Retina (tissue), 1 donor: ENCODE results near the gene ZFP1.
"Not testable (repeated sequence)": the region's sequence is repeated elsewhere in the genome, so short reads cannot be mapped to it uniquely, and the experiment has no call there.

Experiments
- DNase-seq: peaks from one replicate; pipeline ENCODE4 v3.0.0-alpha.2; 2016

The ZFP1 gene

DNA sequence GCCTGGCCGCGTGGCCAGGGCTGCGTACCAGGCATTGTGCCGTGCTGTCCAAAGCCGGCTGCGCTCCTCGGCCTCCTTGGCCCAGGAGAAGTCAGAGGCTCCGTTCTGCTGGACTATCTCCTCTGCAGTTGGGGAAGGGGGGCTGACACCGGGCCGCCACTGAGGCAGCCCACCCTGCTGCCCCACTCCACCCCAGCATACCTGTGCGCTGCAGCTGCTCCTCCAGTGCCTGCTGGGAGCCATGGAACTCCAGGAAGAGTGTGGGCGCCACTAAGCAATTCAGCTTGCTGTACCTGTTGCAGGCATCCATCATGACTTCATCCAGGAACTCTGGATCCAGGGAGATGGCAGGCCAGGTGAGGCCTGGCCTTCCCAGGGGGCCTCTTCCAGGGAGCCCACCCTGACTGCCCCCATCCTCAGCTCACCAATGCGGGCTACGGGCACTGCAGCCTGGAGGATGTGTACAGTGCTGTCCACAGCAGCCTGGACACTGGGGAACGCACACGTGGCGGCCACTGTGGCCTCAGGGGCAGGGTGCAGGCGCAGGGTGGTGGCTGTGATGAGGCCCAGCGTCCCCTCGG lies 34.7 kb upstream of the ZFP1 start:
- no peak for DNase-seq

DNA sequence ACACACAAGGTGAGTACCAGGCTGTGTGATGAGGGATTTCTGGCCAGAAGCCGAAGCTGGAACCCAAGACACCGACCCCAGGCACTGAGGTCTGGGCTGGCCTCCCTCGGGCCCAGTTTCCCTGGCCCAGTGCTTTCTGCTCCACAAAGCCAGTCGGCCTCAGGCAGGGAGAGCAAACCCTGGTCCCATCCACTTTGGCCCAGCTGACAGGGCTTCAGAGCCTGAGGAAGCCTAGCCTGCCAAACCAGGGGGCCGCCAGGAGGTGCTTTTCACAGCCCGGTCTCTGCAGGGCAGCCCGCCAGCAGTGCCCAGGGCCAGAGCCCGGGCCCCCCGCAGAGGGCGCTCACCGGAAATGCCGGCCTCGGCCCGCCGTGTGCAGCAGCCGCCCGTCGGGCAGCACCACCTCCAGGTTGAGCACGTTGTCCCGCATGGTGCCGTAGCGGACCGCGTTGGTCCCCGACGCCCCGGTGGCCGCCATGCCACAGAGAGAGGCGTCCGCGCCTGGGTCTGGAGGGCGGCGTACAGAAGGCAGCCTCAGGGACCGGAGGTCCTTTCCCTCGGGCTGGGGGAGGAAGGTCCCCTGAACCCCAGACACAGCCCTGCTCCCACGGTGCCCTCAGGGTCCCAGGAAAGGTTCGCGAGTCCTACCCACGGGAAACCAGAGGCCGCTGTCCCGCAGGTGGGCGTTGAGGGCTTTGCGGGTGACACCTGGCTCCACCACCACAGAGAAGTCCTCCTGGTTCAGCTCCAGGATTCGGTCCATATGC lies 34.0 kb upstream of the ZFP1 start:
- no peak for DNase-seq

DNA sequence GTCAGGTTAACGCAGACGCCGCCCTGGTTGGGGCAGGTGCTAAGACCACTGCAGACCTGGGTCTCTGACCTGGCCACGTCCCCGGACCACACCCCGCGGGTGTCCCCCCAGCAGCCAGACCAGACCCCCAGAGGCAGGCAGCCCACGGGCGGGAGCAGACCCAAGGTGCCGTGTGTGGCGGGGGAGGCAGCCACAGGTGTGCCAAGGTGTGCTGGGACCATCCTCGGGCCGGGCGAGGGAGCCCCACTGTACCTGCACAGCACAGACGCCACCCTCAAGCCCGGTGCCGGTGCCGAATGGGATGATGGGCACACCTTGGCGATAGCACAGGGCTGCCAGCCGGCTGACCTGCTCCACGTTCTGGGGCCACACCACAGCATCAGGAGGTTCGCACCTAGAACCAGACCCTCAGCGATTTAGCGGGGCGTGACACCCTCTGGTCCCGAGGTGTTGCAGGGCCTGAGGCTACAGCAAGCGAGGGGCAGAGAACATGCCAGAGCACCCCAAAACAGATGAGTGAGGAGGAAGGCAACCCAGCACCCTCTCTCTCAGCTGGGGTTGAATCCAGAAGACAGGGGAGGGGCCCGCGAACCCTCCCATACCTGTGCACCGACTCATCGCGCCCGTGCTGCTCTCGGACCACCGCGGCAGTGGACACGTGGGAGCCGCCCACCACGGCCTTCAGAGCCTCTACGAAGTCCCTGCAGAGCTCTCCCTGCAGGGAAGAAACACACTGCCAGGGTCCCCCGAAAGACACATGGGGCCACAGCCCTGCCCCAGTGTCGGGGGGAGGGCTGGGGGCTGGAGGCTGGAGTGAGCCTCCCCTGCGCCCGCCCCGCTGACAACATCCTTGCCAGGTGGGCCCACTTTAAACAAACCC lies 33.1 kb upstream of the ZFP1 start:
- no peak for DNase-seq

DNA sequence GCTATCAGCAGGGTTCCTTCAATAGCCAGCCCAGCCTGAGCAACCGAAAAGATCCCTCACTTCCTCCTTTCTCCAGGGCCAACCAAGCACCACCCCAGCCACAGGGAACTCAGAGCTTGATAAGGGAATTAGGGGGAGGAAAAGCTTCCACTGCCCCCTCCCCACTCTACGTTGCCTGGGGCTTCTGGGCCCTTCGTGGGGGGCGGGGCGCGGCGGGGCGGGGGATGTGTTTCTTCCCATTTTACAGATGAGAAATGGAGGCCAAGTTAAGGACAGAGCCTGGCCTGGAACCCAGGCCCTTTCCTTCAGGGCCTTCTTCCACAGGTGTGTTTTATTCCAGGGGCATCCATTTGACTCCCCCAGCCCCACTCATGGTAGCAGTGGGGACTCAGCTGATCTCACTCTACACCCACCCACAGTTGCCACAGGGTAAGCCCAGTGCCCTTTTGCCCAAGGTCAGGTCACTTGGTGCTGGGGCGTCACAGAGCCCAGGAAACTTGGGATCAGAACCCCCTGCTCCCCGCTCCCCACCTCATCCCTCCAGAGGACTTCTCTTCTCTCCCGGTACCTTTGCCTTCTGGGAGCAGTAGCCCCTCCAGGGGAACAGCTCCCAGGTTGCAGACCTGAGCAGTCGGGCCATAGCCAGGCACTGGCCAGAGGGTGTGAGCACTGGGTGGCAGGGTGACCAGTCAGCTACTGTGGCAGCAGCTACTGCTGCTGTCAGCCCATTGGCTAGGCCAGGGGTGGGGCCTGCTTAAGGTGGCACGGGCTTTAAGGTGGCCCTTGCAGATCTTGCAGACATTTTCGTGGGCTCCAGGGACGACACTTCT lies 32.0 kb upstream of the ZFP1 start, which contains the start of gene LDHD:
Gene LDHD, minus strand, starts transcription at position 700 of the 830 bp plus-strand sequence. Its CDS starts 60 bp downstream, at position 640.
- no peak for DNase-seq

DNA sequence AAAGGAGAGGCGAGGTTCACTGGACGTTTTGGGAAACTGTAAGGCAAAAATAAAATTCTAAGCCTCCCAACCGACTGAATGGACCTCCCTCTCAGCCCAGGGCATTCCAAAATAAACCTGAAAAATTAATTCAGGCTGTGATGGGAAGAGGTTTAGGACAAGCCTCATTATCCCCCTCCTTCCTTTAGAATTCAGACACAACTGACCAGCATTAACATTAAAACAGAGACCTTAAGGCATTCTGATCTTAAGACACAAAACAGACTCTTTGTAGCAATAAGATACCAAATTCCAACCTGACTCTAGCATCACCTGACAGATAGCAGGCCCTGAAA lies 31.4 kb upstream of the ZFP1 start:
- no peak for DNase-seq

DNA sequence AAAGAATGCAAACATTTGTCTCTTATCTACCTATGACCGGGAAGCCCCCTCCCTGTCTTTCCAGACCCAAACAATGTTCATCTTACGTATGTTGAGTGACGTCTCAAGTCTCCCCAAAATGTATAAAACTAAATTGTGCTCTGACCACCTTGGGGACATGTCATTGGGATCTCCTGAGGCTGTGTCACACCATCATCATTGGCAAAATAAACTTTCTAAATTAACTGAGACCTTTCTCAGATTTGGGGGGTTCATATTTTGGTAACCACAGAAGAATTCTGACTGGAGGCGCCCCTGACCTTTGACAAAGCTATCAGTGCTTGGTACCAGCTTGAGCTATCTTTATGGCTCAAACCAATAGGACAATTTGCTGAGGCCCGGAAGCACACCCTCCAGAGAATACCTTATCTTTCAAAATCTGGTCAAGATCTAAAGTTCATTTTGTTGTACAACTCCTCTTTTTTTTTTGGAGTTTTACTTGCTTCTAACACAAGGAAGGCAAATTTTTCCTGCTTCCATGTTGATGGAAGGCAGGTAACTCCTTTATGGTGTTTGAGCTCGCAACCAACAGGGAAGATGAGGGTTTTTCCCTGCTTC lies 29.3 kb upstream of the ZFP1 start:
- DNase-seq, result no peak

DNA sequence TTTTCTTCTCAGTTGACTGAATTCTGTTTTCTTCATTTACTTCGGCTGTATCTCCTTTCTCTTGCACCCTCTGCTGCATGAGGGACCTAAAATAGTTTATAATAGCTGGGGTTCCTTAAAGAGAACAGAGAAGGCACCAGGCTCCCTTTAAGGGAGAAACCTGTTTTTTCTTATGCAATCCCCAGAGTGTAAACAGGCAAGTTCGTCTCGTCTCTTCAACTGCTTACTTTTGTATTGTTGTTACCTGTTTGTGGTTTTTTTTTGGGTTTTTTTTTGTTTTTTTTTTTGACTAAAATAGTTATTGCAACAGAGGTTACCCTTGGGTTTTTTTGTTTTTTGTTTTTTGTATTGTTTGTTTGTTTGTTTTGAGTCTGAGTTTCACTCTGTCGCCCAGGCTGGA lies 28.1 kb upstream of the ZFP1 start:
- no peak for DNase-seq

DNA sequence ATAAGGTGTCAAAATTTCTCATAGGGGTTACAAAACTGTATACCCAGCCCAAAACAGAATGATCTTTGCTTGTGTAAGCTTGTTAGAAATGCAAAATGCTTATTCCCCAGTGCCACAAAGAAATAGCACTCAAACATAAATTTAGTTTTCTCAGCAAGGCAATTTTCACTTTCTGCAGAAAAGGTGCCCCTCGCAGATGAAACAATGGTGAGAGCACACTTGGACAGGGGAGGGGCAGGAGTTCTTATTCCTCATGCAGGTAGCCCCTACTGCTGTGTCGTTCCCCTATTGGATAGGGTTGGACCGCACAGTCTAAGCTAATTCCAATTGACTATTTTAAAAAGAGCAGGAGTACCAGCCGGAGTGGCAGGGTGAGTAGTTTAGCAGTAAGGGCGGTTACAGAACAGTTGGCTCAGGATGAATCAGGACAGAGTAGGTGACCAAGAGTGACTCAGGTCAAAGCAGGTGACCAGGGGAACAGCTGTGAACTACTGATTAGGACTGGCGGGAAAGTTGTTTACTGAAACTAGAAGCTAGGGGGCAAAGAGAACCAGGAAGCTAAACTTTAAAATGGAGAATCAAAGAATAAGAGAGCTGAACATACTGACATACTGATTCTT lies 26.3 kb upstream of the ZFP1 start:
- no peak for DNase-seq

DNA sequence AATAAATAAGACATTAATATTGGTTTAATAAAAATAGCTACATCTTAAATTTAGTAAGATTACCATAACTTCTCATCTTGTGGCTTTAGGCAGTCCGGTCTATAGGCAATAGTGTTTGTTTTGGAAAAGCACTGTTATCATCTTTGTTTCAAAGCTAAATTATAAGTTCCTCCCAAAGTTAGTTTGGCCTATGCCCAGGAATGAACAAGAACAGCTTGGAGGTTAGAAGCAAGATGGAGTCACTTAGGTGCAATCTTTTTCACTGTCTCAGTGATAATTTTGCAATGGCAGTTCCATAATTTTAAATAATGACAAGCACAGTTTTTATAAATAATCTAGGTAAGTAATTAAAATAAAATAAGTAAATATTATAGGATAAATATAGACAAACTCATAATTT lies 25.7 kb upstream of the ZFP1 start:
- DNase-seq, result no peak

DNA sequence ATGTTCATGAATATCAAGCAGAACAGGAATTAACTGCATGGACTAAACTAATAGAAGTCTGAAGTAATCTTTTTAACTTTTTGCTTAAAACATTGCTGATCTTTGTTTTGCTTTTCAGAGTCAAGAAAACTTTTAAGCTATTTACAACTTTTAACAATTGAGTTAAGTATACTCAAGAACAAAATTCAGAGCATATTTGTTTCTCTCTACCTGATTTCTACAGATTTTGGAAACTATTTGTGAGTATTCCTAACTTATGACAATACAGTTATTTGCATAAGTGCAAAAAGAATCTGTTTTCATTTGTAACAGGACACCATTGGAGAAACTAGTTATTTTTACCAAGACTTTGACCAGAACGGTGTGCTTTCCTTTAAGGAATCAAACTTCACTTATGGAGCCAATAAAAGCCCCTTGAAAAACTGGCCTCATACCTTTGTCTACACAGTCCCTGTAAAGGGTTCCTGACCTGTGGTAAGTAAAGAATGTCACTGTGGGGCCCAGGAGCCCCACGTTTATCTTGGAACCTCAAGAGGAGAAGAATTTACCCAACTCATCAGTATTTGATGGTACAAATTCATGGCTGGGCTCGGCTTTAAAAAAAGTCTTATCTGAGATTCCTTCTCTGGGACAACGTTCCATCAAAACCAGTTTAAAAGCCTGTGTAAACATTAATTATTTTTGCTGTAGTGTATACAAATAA lies 20.5 kb upstream of the ZFP1 start:
- DNase-seq, result no peak

DNA sequence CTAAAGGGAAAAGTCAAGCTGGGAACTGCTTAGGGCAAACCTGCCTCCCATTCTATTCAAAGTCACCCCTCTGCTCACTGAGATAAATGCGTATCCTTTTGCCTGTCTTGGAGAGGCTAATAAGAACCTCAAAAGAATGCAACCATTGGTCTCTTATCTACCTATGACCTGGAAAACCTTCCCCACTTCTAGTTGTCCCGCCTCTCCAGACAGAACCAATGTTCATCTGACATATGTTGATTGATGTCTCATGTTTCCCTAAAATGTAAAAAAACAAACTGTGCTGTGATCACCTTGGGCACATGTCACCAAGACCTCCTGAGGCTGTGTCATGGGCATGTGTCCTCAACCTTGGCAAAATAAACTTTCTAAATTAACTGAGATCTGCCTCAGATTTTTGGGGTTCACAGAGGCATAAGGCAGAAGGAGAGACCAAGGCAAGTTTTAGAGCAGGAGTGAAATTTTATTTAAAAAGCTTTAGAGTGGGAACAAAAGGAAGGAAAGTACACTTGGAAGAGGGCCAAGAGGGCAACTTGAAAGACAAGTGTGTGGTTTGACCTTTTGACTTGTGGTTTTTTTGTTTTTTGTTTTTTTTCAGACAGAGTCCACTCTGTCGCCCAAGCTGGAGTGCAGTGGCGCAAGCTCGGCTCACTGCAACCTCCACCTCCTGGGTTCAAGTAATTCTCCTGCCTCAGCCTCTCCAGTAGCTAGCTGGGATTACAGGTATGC lies 18.7 kb upstream of the ZFP1 start:
- DNase-seq, result not testable (repeated sequence)

DNA sequence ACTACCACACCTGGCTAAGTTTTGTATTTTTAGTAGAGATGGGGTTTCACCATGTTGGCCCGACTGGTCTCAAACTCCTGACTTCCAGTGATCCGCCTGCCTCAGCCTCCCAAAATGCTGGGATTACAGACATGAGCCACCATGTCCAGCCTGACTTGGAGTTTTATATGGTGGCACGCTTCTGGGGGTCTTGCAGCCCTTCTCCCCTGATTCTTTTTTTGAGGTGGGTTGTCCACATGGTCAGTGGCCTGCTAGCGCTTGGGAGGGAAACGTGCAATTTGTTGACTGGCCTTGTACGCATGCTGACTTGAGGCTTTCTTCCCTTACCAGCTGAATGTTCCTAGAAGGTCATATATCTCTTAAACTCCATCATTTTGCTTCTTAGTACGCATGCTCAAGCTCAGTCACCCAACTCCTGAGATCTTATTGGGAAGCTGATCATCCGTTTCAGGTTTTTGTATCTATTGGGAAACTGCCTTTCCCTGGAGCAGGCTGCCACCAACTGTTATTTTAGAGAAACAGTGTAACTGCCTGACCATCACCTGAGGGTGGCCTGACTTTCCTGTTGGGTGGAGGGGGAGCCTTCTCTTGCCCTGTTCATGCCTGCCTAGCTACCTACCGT lies 18.1 kb upstream of the ZFP1 start:
- no peak for DNase-seq

DNA sequence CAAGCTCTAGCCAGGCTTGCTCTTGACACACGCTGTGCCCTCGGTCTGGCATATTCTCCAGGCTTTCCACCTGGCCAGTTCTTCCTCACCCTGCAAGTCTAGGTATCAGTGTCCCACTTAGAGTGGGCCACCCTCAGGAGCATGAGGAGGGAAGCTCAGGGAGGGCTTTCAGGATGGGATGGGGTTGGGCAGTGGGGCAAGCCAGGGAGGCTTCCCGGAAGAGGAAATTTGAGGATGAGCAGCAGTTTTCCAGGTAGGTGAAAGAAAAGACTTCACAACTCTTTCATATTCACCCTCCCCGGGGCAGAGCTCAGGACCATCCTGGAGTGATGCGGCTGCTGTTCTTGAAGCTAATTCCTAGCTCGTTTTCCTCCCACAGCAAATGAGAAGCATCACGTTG lies 17.2 kb upstream of the ZFP1 start:
- DNase-seq, result no peak

DNA sequence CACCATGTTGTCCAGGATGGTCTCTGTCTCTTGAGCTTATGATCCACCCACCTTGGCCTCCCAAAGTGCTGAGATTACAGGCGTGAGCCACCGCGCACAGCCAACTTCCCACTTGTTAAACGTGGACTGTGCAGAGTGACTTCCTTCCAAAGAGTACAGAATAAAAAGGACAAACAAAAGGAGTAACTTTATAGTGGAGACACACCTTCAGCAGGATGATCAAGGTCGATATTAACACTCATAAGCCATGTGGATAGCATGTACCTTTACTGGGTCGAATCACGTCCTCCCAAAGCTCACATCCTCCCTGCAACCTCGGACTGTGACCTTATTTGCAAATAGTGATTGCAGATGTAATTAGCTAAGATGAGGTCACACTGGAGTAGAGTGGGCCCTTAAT lies 10.1 kb upstream of the ZFP1 start:
- DNase-seq, result no peak

DNA sequence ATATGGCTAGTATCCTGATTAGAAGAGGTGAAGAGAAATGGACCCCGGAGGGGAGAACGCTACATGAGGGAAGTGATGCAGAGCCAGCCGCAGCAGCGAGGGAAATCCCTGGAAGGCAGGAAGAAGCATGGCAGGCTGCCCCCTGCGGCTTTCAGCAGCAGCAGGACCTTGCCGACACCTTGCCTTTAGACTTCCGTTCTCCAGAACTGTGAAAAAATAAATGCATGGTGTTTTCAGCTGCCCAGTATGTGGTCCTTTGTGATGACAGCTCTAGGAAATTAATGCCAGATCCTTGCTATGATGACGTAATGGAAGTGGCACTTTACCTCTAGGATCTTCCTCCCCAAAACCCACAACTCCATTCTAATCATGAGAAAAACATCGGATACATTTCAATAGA lies 9.7 kb upstream of the ZFP1 start:
- DNase-seq, result no peak

DNA sequence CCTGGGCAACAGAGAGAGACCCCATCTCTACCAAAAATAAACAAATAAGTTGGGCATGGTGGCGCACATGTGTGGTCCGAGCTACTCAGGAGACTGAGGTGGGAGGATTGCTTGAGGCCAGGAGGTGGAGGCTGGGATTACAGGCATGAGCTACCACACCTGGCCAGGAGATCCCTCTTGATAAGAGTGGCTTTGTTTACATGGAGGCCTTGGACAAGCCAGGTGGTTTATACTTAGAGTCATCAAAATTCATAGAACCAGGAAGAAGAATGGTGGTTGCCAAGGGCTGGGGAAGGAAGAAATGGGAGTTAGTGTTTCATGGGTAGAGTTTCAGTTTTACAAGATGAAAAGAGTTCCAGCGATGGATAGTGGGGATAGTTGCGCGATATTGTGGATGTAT lies 8.8 kb upstream of the ZFP1 start:
- no peak for DNase-seq

DNA sequence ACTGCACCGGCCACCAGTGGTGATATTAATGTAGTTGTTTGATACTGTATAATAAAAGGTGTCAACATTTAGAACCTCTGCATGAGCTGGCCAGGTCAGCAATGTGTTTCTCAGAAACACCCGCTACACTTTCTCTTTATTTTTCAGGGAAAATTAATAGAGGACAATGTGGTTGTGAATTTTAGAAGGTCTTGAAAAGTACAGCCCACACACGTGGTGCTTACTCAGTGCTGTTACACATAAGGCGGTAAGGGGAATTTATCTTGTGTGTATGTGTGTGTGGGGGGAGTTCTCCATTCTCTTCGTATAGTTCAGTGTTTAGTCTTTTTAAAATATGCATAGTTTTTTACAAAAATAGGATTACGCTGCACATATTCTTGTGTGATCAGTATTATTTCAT lies 4.4 kb upstream of the ZFP1 start:
- no peak for DNase-seq

DNA sequence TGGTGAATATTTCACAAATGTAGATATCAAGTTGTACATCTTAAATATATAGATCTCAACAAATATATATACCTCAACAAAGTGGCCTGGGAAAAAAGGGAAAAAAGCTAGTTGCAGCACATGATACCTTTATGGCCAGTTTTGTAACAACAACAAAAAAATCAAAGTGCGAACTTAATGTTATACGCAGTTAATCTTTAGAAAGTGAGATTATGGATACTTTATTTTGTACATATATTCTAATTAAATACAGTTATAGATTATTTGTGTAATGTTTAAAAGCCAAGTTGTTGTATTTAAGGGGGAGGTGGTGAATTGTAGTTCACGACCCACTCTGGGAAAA lies 385 bp upstream of the ZFP1 start:
- no peak for DNase-seq

DNA sequence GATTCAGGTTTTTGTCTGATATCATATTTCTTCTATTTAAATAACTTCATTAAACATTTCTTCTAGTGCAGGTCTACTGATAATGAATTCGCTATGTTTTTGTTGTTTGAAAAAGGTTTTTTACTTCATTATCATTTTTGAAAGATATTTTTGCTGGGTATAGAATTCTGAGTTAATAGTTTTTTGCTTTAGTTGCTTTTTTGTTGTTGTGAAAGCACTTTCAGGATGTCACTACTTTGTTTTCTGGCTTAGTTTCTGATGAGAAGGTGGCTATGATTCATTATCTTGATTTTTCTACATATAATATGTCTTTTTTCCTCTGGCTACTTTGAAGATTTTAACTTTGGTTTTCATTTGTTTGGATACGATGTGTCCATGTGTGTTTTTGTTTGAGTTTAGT lies 3.5 kb downstream of the ZFP1 start:
- no peak for DNase-seq

DNA sequence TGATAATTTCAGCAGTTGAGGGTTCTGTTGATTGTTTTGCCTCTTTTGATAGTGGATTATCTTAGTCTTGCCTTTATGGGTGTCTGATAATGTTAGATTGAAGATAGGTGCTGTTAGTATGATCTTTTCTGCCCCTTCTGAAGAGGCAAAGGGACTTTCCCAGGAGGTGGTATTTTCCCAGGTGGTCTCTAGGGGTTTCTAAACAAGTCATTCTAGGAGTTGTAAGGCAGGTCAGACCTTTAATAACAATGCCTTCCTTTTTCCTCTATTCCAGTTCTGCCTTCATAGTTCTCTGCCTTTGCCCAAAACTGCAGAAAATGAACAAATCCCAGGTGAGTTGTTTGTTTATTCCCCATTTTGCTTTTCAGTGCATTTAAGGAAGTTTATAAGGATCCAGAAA lies 4.3 kb downstream of the ZFP1 start:
- DNase-seq, result no peak

DNA sequence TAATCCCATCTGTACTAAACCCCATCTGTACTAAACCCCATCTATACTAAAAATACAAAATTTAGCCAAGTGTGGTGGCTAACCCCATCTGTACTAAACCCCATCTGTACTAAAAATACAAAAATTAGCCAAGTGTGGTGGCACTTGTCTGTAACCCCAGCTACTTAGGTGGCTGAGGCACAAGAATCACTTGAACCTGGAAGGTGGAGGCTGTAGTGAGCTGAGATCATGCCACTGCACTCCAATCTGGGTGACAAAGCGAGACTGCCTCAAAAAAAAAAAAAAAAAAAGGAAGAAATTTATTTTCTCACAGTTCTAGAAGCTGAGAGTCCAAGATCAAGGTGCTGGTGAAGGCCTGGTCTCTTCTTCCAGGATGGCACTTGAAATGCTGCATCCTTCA lies 12.1 kb downstream of the ZFP1 start:
- no peak for DNase-seq
